ENCODE results near the gene RUFY4.
"Not testable (repeated sequence)": the region's sequence is repeated elsewhere in the genome, so short reads cannot be mapped to it uniquely, and the experiment has no call there.

Gene RUFY4

DNA sequence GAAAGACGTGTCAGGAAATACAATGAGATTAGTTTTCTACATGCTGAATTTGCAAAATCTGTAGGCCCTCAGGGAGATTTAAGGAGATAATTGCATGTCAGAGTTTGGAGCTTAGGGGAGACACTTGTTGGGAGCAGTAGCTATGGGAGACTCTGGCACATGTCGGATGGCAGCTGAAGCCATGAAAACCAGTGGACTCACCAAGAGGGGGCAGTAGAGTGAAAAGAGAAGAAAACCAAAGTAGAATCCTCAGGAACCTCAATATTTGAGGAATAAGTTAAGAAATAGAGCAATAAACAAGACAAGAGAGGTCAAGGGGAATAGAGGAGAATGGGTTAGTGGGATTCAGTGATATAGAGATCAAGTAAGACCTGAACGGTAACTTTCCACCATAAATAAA is 24.8 kb downstream of the RUFY4 start:
- DNase-seq = no peak

DNA sequence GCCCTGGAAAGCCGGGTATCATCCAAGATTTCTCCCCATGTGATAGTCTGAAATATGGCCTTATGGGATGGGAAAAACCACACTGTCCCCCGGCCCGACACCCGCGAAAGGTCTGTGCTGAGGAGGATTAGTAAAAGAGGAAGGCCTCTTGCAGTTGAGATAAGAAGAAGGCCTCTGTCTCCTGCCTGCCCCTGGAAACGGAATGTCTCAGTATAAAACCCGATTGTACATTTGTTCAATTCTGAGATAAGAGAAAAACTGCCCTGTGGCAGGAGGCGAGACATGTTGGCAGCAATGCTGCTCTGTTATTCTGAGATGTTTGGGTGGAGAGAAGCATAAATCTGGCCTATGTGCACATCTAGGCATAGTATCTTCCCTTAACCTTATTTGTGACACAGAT is 26.8 kb downstream of the RUFY4 start:
- no peak for DNase-seq

GRCh38 chr2:218097975-218098374 is 28.9 kb downstream of the RUFY4 start:
- no peak for DNase-seq

DNA sequence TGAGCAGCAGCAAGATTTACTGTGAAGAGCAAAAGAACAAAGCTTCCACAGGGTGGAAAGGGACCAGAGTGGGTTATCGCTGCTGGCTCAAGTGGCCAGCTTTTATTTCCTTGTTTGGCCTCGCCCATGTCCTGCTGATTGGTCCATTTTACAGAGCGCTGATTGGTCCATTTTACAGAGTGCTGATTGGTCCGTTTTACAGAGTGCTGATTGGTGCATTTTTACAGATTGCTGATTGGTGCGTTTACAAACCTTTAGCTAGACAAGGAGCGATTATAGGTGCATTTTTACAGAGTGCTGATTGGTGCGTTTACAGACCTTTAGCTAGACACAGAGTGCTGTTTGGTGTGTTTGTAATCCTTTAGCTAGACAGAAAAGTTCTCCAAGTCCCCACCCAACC is 39.8 kb downstream of the RUFY4 start:
- DNase-seq = not testable (repeated sequence)

- DNase-seq = not testable (repeated sequence)
These were observed 52.7 kb downstream of the RUFY4 start for GRCh38 chr2:218121789-218122188.

GRCh38 chr2:218122286-218122685 is 53.2 kb downstream of the RUFY4 start:
- DNase-seq = not testable (repeated sequence)

- DNase-seq = no peak
These were observed 54.9 kb downstream of the RUFY4 start for GRCh38 chr2:218123986-218124385.

GRCh38 chr2:218125095-218125494 is 56.0 kb downstream of the RUFY4 start:
- no peak for DNase-seq

GRCh38 chr2:218125626-218126080 is 56.6 kb downstream of the RUFY4 start, which contains the start of gene CXCR2:
TSS of gene CXCR2 (plus strand) at chr2:218126028. CDS start at chr2:218134802, 8,774 bp downstream.
- DNase-seq = no peak

DNA sequence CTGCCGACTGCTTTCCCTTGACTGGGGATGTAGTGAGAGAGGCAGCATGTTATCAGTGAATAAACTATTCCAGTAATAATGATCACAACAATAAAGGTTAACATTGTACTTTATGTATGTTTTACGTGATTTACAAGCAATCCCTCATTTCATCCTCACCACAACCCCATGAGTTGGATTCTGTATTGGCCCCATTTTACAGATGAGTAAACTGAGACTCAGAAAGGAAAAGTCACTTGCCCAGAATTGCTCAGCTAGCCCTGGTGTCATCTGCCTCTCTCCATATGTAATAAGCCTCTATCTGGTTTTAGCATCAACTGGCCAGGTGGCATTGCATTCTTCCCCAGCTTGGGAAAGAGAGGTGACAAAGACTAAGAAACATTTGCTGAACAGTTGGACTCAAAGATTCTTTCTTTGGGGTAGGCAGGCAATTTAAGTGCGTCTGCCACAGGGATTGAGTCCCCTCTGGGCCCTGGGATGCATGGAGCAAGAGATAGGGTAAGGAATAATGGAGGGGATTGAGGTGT is 58.9 kb downstream of the RUFY4 start:
- DNase-seq = no peak

DNA sequence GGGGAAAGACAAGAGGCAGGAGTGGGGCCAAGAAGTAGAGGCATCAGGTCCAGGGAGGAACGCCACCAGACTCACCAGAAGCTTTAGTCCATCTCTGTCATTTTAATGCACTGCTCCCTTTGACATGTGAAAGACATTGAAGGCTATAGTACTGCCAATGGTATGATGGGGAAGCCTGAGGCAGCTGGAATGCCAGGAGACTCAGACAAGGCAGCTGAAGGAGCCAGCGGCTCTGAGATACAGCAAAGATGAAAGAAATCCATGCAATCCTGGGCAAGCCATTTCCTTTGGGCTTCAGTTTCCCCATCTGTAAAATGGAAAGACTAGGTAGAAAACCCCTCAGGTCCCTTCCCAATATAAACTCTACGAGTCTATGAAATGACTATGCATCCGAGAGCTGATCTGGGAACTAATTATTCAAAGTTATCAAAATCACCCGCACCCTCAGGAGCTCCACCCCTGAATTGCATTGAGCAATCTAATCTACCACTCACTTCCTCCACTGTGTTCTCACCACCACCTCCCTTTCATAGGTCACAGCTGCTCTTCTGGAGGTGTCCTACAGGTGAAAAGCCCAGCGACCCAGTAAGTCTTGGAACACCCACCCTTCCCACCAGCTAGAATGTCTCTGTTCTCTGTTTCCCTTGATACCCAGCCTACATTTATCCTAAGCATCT is 59.9 kb downstream of the RUFY4 start:
- no peak for DNase-seq

GRCh38 chr2:218129458-218130135 is 60.5 kb downstream of the RUFY4 start:
- peak; percentile 20 for DNase-seq

GRCh38 chr2:218130377-218130776 is 61.3 kb downstream of the RUFY4 start:
- DNase-seq = no peak

GRCh38 chr2:218130822-218131221 is 61.8 kb downstream of the RUFY4 start:
- no peak for DNase-seq

GRCh38 chr2:218137514-218137913 is 68.5 kb downstream of the RUFY4 start:
- no peak for DNase-seq

- DNase-seq = no peak
These were observed 69.0 kb downstream of the RUFY4 start for GRCh38 chr2:218138047-218138446.
